IMR-90 (cell line): ENCODE data around the gene SLC39A2. TPM values are rescaled to one million over a fixed set of nuclear protein-coding genes. Genes with fewer than 3 reads are reported as not detected.

Experiments
- ATAC-seq: fragments of 200-7000 bp; cut with Tn5 transposase; 2 replicates; pipeline ENCODE4 v1.9.1; 2020; ENCODE audit warnings: low read depth, mild to moderate bottlenecking, moderate library complexity
- BruUV-seq: library from RNA; stranded (reverse); fragments of 400-500 nt; replicated peaks from 2 replicates; lab custom pipeline; 2021; lab: Mats Ljungman, UMichigan
- CTCF ChIA-PET: fragments of 300-600 bp; formaldehyde crosslinking; extraction: SDS; loops from one replicate; lab custom pipeline; 2021; ENCODE audit warnings: antibody characterized with exemption; lab: Yijun Ruan, JAX
- POLR2A ChIA-PET: fragments of 300-600 bp; sonication (Branson Sonifier 250); formaldehyde crosslinking; loops from one replicate; lab custom pipeline; 2022; ENCODE audit warnings: antibody characterized with exemption; ENCODE audit not compliant: unreplicated experiment; lab: Charles Lee
- DNase-seq: peaks from one replicate; pipeline ENCODE4 v3.0.0; 2013
- H2AFZ ChIP-seq: replicated peaks from 2 replicates; pipeline ENCODE3; 2013; ENCODE audit warnings: low read length, mild to moderate bottlenecking; ENCODE audit not compliant: poor library complexity
- H2AK5ac ChIP-seq: 2 replicates; pipeline ENCODE4 v1.6.1; 2013; ENCODE audit warnings: low read depth, low read length, inconsistent platforms
- H2AK9ac ChIP-seq: replicated peaks from 2 replicates; pipeline ENCODE3; 2013; ENCODE audit warnings: mild to moderate bottlenecking, low read depth, low read length, moderate library complexity; ENCODE audit not compliant: poor library complexity
- H2BK120ac ChIP-seq: 2 replicates; pipeline ENCODE4 v1.6.1; 2013; ENCODE audit warnings: low read depth, low read length, inconsistent platforms
- H2BK15ac ChIP-seq: 3 replicates; pipeline ENCODE4 v1.6.1; 2013; ENCODE audit warnings: low read depth, low read length, inconsistent platforms
- H2BK20ac ChIP-seq: 2 replicates; pipeline ENCODE4 v1.6.1; 2013; ENCODE audit warnings: low read depth, mild to moderate bottlenecking, inconsistent platforms, low read length, moderate library complexity
- H2BK5ac ChIP-seq: 2 replicates; pipeline ENCODE4 v1.6.1; 2013; ENCODE audit warnings: mild to moderate bottlenecking, low read depth, low read length, inconsistent platforms; ENCODE audit not compliant: poor library complexity, severe bottlenecking
- H3K14ac ChIP-seq: replicated peaks from 2 replicates; pipeline ENCODE4 v1.6.1; 2013; ENCODE audit warnings: low read depth, low read length, inconsistent platforms
- H3K18ac ChIP-seq: 2 replicates; pipeline ENCODE4 v1.6.1; 2013; ENCODE audit warnings: low read depth, low read length, control low read depth
- H3K23ac ChIP-seq: 2 replicates; pipeline ENCODE4 v1.6.1; 2013; ENCODE audit warnings: low read depth, low read length, inconsistent platforms
- H3K27ac ChIP-seq: 2 replicates; pipeline ENCODE4 v1.5.1; 2013; ENCODE audit warnings: mild to moderate bottlenecking, control low read depth, low read length; ENCODE audit not compliant: insufficient read depth
- H3K27me3 ChIP-seq: 2 replicates; pipeline ENCODE4 v1.6.1; 2013; ENCODE audit warnings: low read length; ENCODE audit not compliant: control insufficient read depth, insufficient read depth
- H3K36me3 ChIP-seq: 2 replicates; pipeline ENCODE4 v1.6.1; 2013; ENCODE audit warnings: low read length, mixed read lengths; ENCODE audit not compliant: control insufficient read depth, insufficient read depth
- H3K4ac ChIP-seq: 2 replicates; pipeline ENCODE4 v1.6.1; 2013; ENCODE audit warnings: low read depth, low read length, inconsistent platforms
- H3K4me1 ChIP-seq: 2 replicates; pipeline ENCODE4 v1.6.1; 2013; ENCODE audit warnings: low read length, mixed read lengths; ENCODE audit not compliant: control insufficient read depth, insufficient read depth
- H3K4me2 ChIP-seq: 2 replicates; pipeline ENCODE4 v1.6.1; 2013; ENCODE audit warnings: low read depth, mild to moderate bottlenecking, control low read depth, low read length, moderate library complexity
- H3K4me3 ChIP-seq: 2 replicates; pipeline ENCODE4 v1.5.1; 2013; ENCODE audit warnings: low read depth, mild to moderate bottlenecking, control low read depth, low read length, moderate library complexity; ENCODE audit not compliant: insufficient read depth
- H3K56ac ChIP-seq: 2 replicates; pipeline ENCODE4 v1.6.1; 2013; ENCODE audit warnings: low read length, inconsistent platforms; ENCODE audit not compliant: insufficient read depth; ENCODE audit errors: extremely low read depth
- H3K79me1 ChIP-seq, 2 experiments: 2 replicates each; pipeline ENCODE4 v1.6.1; 2013; ENCODE audit warnings: low read length in 2 of 2, inconsistent platforms in 1 of 2, low read depth in 1 of 2
- H3K9ac ChIP-seq: 2 replicates; pipeline ENCODE4 v1.6.1; 2013; ENCODE audit warnings: low read depth, low read length, control low read depth
- H3K9me1 ChIP-seq: 2 replicates; pipeline ENCODE4 v1.6.1; 2013; ENCODE audit warnings: low read length, inconsistent platforms; ENCODE audit not compliant: insufficient read depth
- H3K9me3 ChIP-seq: 2 replicates; pipeline ENCODE4 v1.6.1; 2013; ENCODE audit warnings: low read length; ENCODE audit not compliant: control insufficient read depth, insufficient read depth
- H4K20me1 ChIP-seq: 2 replicates; pipeline ENCODE4 v1.6.1; 2013; ENCODE audit warnings: low read length, inconsistent platforms; ENCODE audit not compliant: insufficient read depth
- H4K5ac ChIP-seq: 2 replicates; pipeline ENCODE4 v1.6.1; 2013; ENCODE audit warnings: mild to moderate bottlenecking, low read depth, low read length, control low read depth
- H4K8ac ChIP-seq, 2 experiments: 2 replicates each; pipeline ENCODE4 v1.6.1; 2013; ENCODE audit warnings: low read depth in 2 of 2, low read length in 2 of 2, control low read depth in 1 of 2, inconsistent platforms in 1 of 2
- H4K91ac ChIP-seq: 2 replicates; pipeline ENCODE4 v1.6.1; 2013; ENCODE audit warnings: low read depth, low read length, inconsistent platforms; ENCODE audit not compliant: insufficient read depth
- BHLHE40 ChIP-seq: fragments of 150-350 bp; IDR thresholded peaks from 2 replicates; pipeline ENCODE4 v1.6.1; 2016; ENCODE audit warnings: mild to moderate bottlenecking, low read depth, low read length
- CHD1 ChIP-seq: IDR thresholded peaks from 2 replicates; pipeline ENCODE4 v1.6.1; 2012; ENCODE audit warnings: low read depth, low read length, improper control_type of control experiment
- FOS ChIP-seq: fragments of 150-350 bp; IDR thresholded peaks from 2 replicates; pipeline ENCODE4 v1.6.1; 2016; ENCODE audit warnings: low read depth, low read length
- MAFK ChIP-seq: IDR thresholded peaks from 2 replicates; pipeline ENCODE4 v1.6.1; 2012; ENCODE audit warnings: low read depth, low read length, improper control_type of control experiment
- MAZ ChIP-seq: IDR thresholded peaks from 2 replicates; pipeline ENCODE4 v1.6.1; 2012; ENCODE audit warnings: low read depth, mild to moderate bottlenecking, low read length, improper control_type of control experiment, moderate library complexity, borderline replicate concordance
- MXI1 ChIP-seq: IDR thresholded peaks from 2 replicates; pipeline ENCODE4 v1.6.1; 2012; ENCODE audit warnings: low read depth, mild to moderate bottlenecking, low read length, moderate library complexity, borderline replicate concordance
- NFE2L2 ChIP-seq: fragments of 150-350 bp; IDR thresholded peaks from 2 replicates; pipeline ENCODE4 v1.6.1; 2016; ENCODE audit warnings: low read depth, mild to moderate bottlenecking, low read length
- POLR2A ChIP-seq: IDR thresholded peaks from 2 replicates; pipeline ENCODE4 v1.6.1; 2012; ENCODE audit warnings: mild to moderate bottlenecking, low read depth, low read length
- RAD21 ChIP-seq: IDR thresholded peaks from 2 replicates; pipeline ENCODE4 v1.6.1; 2012; ENCODE audit warnings: low read length, improper control_type of control experiment
- RCOR1 ChIP-seq: IDR thresholded peaks from 2 replicates; pipeline ENCODE4 v1.6.1; 2012; ENCODE audit warnings: mild to moderate bottlenecking, low read length, improper control_type of control experiment; ENCODE audit not compliant: insufficient replicate concordance
- RFX5 ChIP-seq: IDR thresholded peaks from 2 replicates; pipeline ENCODE4 v1.8.0; 2012; ENCODE audit warnings: low read depth, mild to moderate bottlenecking, low read length, moderate library complexity
- SMC3 ChIP-seq: fragments of 150-350 bp; IDR thresholded peaks from 2 replicates; pipeline ENCODE4 v1.6.1; 2016; ENCODE audit warnings: low read depth, mild to moderate bottlenecking, antibody characterized with exemption, low read length, moderate library complexity
- WGBS, 2 experiments: methylation state at CpG; one replicate each; pipeline versions ENCODE4 v1.1.5 to v1.1.7; 2013; ENCODE audit warnings: missing lambda C conversion rate in 2 of 2; ENCODE audit not compliant: insufficient read length in 1 of 2; ENCODE audit errors: extremely low coverage in 2 of 2; 5-methylcytosine and 5-hydroxymethylcytosine counted together
- dilution Hi-C: fragments of 300-500 bp; cut with HindIII; formaldehyde crosslinking; loops from one replicate; pipeline ENCODE4 v1.14.3; 2018; ENCODE audit warnings: low sequenced_read_pairs; ENCODE audit not compliant: unreplicated experiment
- in situ Hi-C: fragments of 300-500 bp; cut with MboI; formaldehyde crosslinking; loops from 3 replicates; pipeline ENCODE4 v1.14.3; 2019; ENCODE audit warnings: low sequenced_read_pairs, inconsistent platforms, mixed read lengths
- intact Hi-C: fragments of 100-400 bp; cut with micrococcal nuclease; formaldehyde crosslinking; loops from 2 replicates; pipeline ENCODE4 v1.10.0; 2022
- polyA plus RNA-seq, 3 experiments: library from polyadenylated mRNA; depleted of rRNA; stranded (reverse); fragments of >200 nt; gene quantifications; 2 replicates each; pipeline ENCODE4 v1.2.3, GENCODE V29; 2012; ENCODE audit warnings: low replicate concordance in 1 of 3
- total RNA-seq: library from RNA; depleted of rRNA; stranded (reverse); fragments of >200 nt; gene quantifications from 2 replicates; pipeline ENCODE4 v1.2.3, GENCODE V29; 2012
- TF ChIP-seq, protein P1 (sequence below): conservative IDR thresholded peaks from 2 replicates; pipeline ENCODE4 v1.5.1; 2012; ENCODE audit warnings: mild to moderate bottlenecking, low read depth, low read length, improper control_type of control experiment
- TF ChIP-seq, protein P2 (sequence below): fragments of 150-350 bp; IDR thresholded peaks from 2 replicates; pipeline ENCODE4 v1.6.1; 2016; ENCODE audit warnings: low read depth, mild to moderate bottlenecking, low read length, moderate library complexity, borderline replicate concordance

Gene SLC39A2
- total and polyA plus RNA-seq, 2 of the 4 experiments (the other 2 are of a cell fraction) = not detected

DNA sequence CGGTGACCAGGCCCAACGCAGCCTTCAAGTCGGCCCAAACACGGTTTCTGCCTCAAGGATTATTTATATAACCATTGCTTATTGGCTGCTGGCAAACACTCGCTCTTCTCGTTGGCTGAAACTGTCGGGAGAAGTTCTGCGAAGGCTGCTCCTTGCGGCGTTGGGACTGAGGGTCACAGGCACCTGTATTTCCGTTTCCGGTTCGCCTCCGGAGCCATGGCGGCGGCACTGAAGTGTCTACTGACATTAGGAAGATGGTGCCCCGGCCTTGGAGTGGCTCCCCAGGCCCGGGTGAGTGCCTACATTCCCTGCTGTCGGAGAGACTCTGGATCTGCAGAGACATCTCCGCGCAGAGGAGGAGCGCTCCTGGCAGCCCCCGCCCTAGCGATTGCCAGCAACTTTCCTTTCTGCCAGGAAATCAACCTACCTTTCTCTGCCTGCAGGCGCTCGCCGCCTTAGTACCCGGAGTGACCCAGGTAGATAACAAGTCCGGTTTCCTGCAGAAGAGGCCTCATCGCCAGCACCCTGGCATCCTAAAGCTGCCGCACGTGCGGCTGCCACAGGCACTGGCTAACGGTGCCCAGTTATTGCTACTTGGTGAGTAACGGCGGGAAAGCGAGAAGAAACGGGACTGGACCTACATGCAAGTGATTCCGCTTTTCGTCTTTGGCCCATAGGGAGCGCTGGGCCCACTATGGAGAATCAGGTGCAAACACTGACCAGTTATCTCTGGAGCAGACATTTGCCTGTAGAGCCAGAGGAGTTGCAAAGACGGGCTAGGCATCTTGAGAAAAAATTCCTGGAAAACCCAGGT is 9.1 kb upstream of the SLC39A2 start, which contains the start of gene METTL17:
METTL17 (plus strand) TSS at position 194 of the 814 bp plus-strand sequence; CDS start at position 217, 23 bp downstream.
- dilution Hi-C loops (no loop called here), intact Hi-C loops (no loop called here), in situ Hi-C loops (loop anchor here (25.0 kb wide), 1 partner anchor 653 kb away; the partner anchor contains the start of genes CCNB1IP1 and PARP2)
- Histone ChIP-seq H2BK20ac (peak within 1 kb of the TSS; percentile 91), H3K4me2 (peak within 1 kb of the TSS; percentile 93), H4K5ac (peak within 1 kb of the TSS; percentile 99), H2AFZ (peak within 1 kb of the TSS; percentile 92), H3K4me3 (peak within 1 kb of the TSS; percentile 86), H2BK120ac (peak within 1 kb of the TSS; percentile 91), H4K91ac (peak within 1 kb of the TSS; percentile 97), H3K27ac (peak within 1 kb of the TSS; percentile 74), H2AK9ac (peak within 1 kb of the TSS; percentile 93), H3K9me1 (peaks cover 16% of the 10 kb centered on the region), H3K23ac (peak within 1 kb of the TSS; percentile 82), H3K9me3 (no peaks in the 10 kb centered on the region), H2BK5ac (peak within 1 kb of the TSS; percentile 92), H3K79me1 (peaks cover 6 to 28% of the 10 kb centered on the region in 2 experiments), H4K8ac (peak within 1 kb of the TSS; percentile 94 to 95), H3K4ac (peak within 1 kb of the TSS; percentile 98), H4K20me1 (no peaks in the 10 kb centered on the region), H3K18ac (peak within 1 kb of the TSS; percentile 85), H3K14ac (peak within 1 kb of the TSS; percentile 95), H3K56ac (peak within 1 kb of the TSS; percentile 84), H3K9ac (peak within 1 kb of the TSS; percentile 80), H3K4me1 (peaks cover 8% of the 10 kb centered on the region), H3K27me3 (no peaks in the 10 kb centered on the region), H2BK15ac (peak within 1 kb of the TSS; percentile 86), H2AK5ac (peak within 1 kb of the TSS; percentile 86), H3K36me3 (peaks cover 16% of the 10 kb centered on the region)
- peak; percentile 97 for DNase-seq
- ChIA-PET POLR2A (no interaction called here), CTCF (interaction anchor here (1.8 kb wide), 1 partner anchor 19 kb away, joined by 7 read pairs; no protein-coding TSS in a partner anchor)
- TSS peak; percentile 62 for BruUV-seq
- ATAC-seq = peak; percentile 90
- 0% methylated on average over 24 of the region's 42 CpGs; no CpG with 5 or more reads in 1 of the 2 experiments for WGBS, 2 experiments
- TF ChIP-seq BHLHE40 (peak; percentile 84), CHD1 (no peak), NFE2L2 (no peak), MAZ (peak; percentile 58; the same call in 1 of the 2 replicates), RFX5 (no peak), MAFK (no peak), RCOR1 (no peak), FOS (no peak), SMC3 (no peak), MXI1 (peak; percentile 59; the same call in 1 of the 2 replicates), POLR2A (peak; percentile 42; the same call in 1 of the 2 replicates), RAD21 (0 out of 2 replicates have a peak, but pooled peaks have one; percentile 26)
- TF ChIP-seq, protein P1, sequence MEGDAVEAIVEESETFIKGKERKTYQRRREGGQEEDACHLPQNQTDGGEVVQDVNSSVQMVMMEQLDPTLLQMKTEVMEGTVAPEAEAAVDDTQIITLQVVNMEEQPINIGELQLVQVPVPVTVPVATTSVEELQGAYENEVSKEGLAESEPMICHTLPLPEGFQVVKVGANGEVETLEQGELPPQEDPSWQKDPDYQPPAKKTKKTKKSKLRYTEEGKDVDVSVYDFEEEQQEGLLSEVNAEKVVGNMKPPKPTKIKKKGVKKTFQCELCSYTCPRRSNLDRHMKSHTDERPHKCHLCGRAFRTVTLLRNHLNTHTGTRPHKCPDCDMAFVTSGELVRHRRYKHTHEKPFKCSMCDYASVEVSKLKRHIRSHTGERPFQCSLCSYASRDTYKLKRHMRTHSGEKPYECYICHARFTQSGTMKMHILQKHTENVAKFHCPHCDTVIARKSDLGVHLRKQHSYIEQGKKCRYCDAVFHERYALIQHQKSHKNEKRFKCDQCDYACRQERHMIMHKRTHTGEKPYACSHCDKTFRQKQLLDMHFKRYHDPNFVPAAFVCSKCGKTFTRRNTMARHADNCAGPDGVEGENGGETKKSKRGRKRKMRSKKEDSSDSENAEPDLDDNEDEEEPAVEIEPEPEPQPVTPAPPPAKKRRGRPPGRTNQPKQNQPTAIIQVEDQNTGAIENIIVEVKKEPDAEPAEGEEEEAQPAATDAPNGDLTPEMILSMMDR = peak; percentile 36
- TF ChIP-seq, protein P2, sequence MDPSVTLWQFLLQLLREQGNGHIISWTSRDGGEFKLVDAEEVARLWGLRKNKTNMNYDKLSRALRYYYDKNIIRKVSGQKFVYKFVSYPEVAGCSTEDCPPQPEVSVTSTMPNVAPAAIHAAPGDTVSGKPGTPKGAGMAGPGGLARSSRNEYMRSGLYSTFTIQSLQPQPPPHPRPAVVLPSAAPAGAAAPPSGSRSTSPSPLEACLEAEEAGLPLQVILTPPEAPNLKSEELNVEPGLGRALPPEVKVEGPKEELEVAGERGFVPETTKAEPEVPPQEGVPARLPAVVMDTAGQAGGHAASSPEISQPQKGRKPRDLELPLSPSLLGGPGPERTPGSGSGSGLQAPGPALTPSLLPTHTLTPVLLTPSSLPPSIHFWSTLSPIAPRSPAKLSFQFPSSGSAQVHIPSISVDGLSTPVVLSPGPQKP = no peak
